Activated naive CD4-positive, alpha-beta T cell treated with anti-CD3 and anti-CD28 coated beads, Interleukin-2, amount 50 U/mL, for 24 hours (primary cell): ENCODE measurements around the gene OR4K2.
"Not testable (repeated sequence)": the region's sequence is repeated elsewhere in the genome, so short reads cannot be mapped to it uniquely, and the experiment has no call there.

Source experiments
- H3K27ac Mint-ChIP-seq: one replicate; pipeline ENCODE4 v1.8.0; 2021; ENCODE audit warnings: mild to moderate bottlenecking, mixed read lengths
- H3K27me3 Mint-ChIP-seq: one replicate; pipeline ENCODE4 v1.8.0; 2021; ENCODE audit warnings: mixed read lengths
- H3K36me3 Mint-ChIP-seq: one replicate; pipeline ENCODE4 v1.8.0; 2021; ENCODE audit warnings: mixed read lengths
- H3K4me1 Mint-ChIP-seq: one replicate; pipeline ENCODE4 v1.8.0; 2021; ENCODE audit warnings: mixed read lengths
- H3K4me3 Mint-ChIP-seq: one replicate; pipeline ENCODE4 v1.8.0; 2021; ENCODE audit warnings: mild to moderate bottlenecking, mixed read lengths
- H3K9me3 Mint-ChIP-seq: one replicate; pipeline ENCODE4 v1.8.0; 2021; ENCODE audit warnings: mixed read lengths

OR4K2 gene, protein sequence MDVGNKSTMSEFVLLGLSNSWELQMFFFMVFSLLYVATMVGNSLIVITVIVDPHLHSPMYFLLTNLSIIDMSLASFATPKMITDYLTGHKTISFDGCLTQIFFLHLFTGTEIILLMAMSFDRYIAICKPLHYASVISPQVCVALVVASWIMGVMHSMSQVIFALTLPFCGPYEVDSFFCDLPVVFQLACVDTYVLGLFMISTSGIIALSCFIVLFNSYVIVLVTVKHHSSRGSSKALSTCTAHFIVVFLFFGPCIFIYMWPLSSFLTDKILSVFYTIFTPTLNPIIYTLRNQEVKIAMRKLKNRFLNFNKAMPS

DNA sequence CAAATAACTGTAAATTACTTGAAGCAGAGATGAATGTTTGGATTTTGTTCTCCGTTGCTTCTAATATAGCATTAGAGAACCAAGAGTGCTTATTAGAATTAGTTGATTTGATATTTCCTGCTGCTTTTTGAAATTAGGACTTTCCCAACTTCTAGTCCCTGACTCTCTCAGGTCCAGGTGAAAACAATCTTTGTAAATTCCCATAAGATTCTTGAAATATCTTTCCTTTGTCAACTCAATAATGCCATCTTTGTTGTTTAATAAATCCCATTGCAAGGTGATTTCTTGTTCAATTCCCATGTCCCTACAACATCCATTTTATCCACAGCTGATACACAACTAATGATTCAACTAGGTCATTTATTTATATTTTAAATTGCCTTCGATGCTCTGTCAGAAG, at the start of gene OR4K2:
Gene OR4K2, plus strand, starts transcription at position 301 of the 400 bp plus-strand sequence. CDS start 1,126 bp downstream, outside the sequence.
- Mint-ChIP-seq H3K9me3 (no peaks in the 10 kb centered on the region), H3K36me3 (no peaks in the 10 kb centered on the region), H3K4me3 (no peak within 1 kb of the TSS), H3K27ac (no peak within 1 kb of the TSS), H3K27me3 (peaks cover 7% of the 10 kb centered on the region), H3K4me1 (no peaks in the 10 kb centered on the region)

DNA sequence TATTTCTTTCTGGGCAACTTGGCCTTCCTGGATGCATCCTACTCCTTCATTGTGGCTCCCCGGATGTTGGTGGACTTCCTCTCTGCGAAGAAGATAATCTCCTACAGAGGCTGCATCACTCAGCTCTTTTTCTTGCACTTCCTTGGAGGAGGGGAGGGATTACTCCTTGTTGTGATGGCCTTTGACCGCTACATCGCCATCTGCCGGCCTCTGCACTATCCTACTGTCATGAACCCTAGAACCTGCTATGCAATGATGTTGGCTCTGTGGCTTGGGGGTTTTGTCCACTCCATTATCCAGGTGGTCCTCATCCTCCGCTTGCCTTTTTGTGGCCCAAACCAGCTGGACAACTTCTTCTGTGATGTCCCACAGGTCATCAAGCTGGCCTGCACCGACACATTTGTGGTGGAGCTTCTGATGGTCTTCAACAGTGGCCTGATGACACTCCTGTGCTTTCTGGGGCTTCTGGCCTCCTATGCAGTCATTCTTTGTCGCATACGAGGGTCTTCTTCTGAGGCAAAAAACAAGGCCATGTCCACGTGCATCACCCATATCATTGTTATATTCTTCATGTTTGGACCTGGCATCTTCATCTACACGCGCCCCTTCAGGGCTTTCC, 47.2 kb upstream of the OR4K2 start:
- H3K4me3 Mint-ChIP-seq, H3K36me3 Mint-ChIP-seq, H3K4me1 Mint-ChIP-seq, H3K9me3 Mint-ChIP-seq, H3K27me3 Mint-ChIP-seq, H3K27ac Mint-ChIP-seq: not testable (repeated sequence)

DNA sequence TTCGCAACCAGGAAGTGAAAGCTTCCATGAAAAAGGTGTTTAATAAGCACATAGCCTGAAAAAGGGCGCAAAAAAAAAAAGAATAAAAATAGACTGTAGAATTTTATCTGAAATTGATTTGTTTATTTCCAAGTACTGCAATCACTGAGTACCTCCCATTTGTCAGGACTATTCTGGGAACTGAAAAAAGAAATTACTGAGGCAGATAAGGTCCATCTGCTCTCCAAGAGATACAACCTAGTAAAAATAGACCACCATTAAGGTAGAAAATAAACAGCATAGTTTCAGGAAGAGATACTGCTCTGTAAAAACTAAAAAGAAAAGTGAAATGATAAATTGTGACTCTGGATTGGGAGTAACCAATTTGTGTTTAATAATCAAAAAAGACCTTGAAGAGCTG, 46.6 kb upstream of the OR4K2 start:
- Mint-ChIP-seq H3K27ac (no peak overlapping the region), H3K27me3 (peaks cover 9% of the 10 kb centered on the region), H3K4me1 (no peaks in the 10 kb centered on the region), H3K36me3 (no peaks in the 10 kb centered on the region), H3K4me3 (no peak overlapping the region), H3K9me3 (peaks cover 5% of the 10 kb centered on the region)

DNA sequence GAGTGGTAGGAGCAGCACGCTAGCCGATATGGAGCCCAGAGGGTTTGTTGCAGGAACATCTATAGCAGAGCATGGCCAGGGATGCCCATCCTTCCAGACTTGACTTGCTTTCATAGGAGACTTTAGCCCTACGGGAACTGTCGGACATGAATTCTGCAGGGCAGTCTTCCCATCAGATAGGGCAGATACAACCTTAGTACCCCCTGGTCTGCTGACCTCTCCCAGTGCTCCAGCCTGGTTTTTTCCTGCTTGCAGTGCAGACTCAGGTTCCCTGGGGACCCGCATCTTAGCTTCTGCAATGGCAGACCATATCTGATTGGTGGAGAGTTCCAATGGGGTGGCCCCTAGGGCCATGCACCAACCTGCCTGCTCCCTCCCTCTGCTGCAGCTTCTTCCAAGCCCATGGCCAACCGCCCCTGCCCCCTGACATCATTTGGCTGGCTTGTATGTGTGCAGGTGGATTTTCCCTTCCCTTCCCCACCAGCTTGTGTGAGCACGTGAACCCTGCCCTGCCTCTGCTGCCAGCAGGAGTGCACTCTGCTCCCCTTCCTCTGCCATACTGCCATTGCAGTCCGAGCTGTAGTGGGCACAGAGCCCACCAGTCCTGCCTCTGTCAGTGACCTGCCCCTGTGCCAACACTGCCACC, 40.6 kb upstream of the OR4K2 start:
- H3K4me3 Mint-ChIP-seq, H3K4me1 Mint-ChIP-seq, H3K36me3 Mint-ChIP-seq, H3K9me3 Mint-ChIP-seq, H3K27ac Mint-ChIP-seq: not testable (repeated sequence)
- H3K27me3 Mint-ChIP-seq: peaks cover 13% of the 10 kb centered on the region

DNA sequence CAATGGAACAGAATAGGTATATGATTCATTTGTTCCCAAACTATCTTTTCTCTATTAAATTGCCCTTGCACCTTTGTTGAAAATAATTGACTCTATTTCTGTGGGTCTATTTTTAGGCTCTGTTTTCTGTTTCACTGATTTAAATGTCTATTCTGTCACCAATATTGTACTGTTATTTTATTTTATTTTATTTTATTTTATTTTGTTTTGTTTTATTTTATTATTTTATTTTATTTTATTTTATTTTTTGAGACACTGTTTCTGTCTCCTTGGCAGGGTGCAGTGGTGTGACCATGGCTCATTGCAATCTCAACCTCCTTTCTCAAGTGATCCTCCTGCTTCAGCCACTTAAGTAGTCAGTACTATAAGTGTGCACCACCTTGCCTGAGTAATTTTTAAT, 36.5 kb upstream of the OR4K2 start:
- Mint-ChIP-seq H3K9me3 (peaks cover 2% of the 10 kb centered on the region), H3K36me3 (peaks cover under 1% of the 10 kb centered on the region), H3K27me3 (peaks cover 2% of the 10 kb centered on the region), H3K27ac (no peak overlapping the region), H3K4me3 (no peak overlapping the region), H3K4me1 (no peaks in the 10 kb centered on the region)

DNA sequence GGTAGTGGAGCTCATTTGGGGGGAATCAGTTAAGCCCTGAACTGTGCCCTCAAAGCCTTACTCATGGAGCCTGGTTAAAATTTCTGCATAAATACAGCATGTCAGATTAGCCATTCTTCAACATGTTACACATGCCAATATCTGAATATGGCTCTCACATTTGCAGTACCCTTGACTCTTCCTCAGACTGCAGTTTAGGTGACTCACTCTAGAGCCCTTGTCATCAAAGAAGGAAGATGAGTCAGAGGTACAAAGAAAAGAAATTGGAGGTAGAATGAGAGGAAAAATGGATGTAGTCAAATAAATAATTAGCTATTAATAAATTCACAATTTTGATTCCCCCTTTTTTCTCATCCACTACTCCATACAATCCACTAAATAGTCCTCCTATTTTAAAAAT, 23.6 kb upstream of the OR4K2 start:
- no peaks in the 10 kb centered on the region for H3K9me3 Mint-ChIP-seq
- peaks cover 6% of the 10 kb centered on the region for H3K27me3 Mint-ChIP-seq
- H3K4me3 Mint-ChIP-seq: no peak overlapping the region
- no peak overlapping the region for H3K27ac Mint-ChIP-seq
- H3K4me1 Mint-ChIP-seq: no peaks in the 10 kb centered on the region
- no peaks in the 10 kb centered on the region for H3K36me3 Mint-ChIP-seq

DNA sequence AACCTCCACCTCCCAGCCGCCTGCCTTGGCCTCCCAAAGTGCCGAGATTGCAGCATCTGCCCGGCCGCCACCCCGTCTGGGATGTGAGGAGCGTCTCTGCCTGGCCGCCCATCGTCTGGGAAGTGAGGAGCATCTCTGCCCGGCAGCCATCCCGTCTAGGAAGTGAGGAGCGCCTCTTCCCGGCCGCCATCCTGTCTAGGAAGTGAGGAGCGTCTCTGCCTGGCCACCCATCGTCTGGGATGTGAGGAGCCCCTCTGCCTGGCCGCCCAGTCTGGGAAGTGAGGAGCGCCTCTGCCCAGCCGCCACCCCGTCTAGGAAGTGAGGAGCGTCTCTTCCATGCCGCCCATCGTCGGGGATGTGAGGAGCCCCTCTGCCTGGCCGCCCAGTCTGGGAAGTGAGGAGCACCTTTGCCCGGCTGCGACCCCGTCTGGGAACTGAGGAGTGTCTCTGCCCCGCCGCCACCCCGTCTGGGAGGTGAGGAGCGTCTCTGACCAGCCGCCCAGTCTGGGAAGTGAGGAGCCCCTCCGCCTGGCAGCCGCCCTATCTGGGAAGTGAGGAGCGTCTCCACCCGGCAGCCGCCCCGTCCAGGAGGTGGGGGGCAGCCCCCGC, 8.8 kb upstream of the OR4K2 start:
- H3K4me1 Mint-ChIP-seq, H3K27me3 Mint-ChIP-seq, H3K9me3 Mint-ChIP-seq, H3K4me3 Mint-ChIP-seq, H3K36me3 Mint-ChIP-seq, H3K27ac Mint-ChIP-seq: not testable (repeated sequence)

DNA sequence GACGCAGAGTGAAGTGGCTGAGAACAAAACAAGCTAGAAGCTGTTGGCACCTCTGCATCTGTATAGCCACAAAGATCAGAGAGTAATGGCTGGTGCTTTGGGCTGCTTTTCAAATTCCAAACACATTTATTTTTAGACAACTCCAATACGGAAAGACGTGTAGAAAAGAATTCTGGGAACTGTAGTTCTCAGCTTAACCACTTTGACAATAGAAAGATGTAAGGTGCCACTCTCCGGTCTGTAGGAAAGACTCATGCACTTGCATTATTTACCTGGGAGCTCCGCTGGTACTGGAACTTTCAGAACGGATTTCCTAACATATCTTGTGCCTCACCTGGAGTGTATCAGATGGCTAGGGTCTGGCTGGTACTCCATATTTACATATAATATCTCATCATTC, 1.8 kb upstream of the OR4K2 start:
- no peak overlapping the region for H3K27ac Mint-ChIP-seq
- no peaks in the 10 kb centered on the region for H3K9me3 Mint-ChIP-seq
- peaks cover 7% of the 10 kb centered on the region for H3K27me3 Mint-ChIP-seq
- no peaks in the 10 kb centered on the region for H3K36me3 Mint-ChIP-seq
- no peaks in the 10 kb centered on the region for H3K4me1 Mint-ChIP-seq
- H3K4me3 Mint-ChIP-seq: no peak overlapping the region

DNA sequence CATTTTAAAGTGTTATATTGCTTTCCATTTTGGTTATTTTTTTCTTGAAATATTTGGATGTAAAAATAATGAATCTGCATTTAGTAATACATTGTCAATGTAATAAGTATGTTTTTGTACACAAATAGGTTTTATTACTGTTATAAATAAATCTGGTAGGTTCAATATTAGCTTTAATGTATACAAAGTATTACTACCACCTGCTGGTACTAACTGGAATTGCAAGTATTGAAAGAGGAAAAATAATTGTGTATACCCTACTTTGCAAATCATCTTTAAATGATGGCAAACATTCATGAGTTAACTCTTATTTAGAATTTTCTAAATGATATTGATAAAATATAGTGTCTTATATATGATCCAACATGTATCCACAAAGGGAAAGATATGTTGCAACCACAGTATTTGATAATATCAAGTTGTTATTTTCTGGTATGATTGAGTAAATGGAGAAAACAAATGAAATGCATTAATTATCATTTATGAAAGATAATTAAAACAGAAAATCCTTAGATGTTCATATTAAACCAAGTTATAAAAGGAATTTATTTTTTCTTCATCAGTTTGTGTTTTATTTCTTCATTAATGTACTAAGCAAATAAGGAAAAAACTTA, 3.2 kb downstream of the OR4K2 start:
- Mint-ChIP-seq H3K27ac (no peak overlapping the region), H3K9me3 (no peaks in the 10 kb centered on the region), H3K4me1 (no peaks in the 10 kb centered on the region), H3K27me3 (peaks cover 1% of the 10 kb centered on the region), H3K36me3 (no peaks in the 10 kb centered on the region), H3K4me3 (no peak overlapping the region)

DNA sequence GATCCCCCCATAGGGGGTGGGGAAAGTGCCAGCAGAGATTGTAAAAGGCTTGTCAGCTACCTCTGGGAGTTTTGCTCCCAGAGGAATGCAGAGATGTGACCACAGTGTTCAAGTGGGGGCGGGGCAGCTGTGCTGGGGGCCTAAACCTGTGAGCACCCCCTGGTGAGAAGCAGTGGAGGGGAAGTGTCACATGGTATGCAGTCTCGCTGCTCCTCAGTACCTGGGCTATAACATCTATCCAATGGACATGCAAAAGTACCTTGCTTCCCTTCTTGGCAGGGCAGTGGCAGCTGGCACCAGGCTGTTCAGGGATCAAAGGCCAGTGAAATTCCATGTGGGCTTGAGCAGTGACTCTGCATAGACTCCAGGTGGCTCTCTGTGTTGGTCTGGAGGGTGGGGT, 20.3 kb downstream of the OR4K2 start:
- no peak overlapping the region for H3K27ac Mint-ChIP-seq
- peaks cover 2% of the 10 kb centered on the region for H3K27me3 Mint-ChIP-seq
- peaks cover 2% of the 10 kb centered on the region for H3K36me3 Mint-ChIP-seq
- H3K4me3 Mint-ChIP-seq: no peak overlapping the region
- H3K4me1 Mint-ChIP-seq: no peaks in the 10 kb centered on the region
- peaks cover 5% of the 10 kb centered on the region for H3K9me3 Mint-ChIP-seq

DNA sequence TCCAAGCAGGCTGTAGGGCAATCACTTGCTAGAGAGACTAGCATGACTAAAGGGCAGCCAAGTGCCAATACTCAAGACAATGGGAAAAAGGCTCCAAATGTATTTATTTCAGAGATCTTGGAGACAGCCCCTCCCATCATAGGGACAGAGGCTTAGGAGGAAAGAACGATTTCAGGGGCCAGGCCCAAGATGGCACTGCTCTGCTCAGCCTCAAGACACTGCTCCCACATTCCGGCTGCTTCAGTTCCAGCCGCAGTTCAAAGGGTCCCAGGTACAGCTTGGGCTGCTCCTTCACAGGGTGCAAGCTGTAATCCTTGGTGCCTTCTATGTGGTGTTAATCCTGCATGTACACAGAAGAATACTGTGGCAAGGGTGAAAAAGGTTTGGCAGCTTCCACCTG, 26.1 kb downstream of the OR4K2 start:
- no peak overlapping the region for H3K27ac Mint-ChIP-seq
- no peak overlapping the region for H3K4me3 Mint-ChIP-seq
- no peaks in the 10 kb centered on the region for H3K27me3 Mint-ChIP-seq
- no peaks in the 10 kb centered on the region for H3K36me3 Mint-ChIP-seq
- H3K4me1 Mint-ChIP-seq: no peaks in the 10 kb centered on the region
- peaks cover 5% of the 10 kb centered on the region for H3K9me3 Mint-ChIP-seq

DNA sequence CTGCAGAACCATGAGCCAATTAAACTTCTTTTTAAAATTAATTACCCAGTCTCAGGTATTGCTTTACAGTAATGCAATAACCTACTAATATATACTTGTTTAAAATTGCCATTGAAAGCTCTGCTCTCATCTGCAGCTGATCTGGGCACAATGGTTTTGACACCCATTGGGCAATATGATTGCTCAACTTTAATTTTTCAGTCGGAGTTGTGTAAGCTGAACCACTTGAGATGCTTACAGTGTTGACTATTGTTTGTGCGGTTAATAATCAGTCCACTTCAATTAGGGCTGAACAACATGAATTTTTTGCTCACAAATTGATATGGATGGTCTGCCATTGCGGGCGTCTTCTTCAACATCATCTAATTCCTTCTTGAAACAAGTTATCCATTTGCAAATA, 27.5 kb downstream of the OR4K2 start:
- Mint-ChIP-seq H3K27ac (no peak overlapping the region), H3K36me3 (no peaks in the 10 kb centered on the region), H3K9me3 (no peaks in the 10 kb centered on the region), H3K4me3 (no peak overlapping the region), H3K27me3 (no peaks in the 10 kb centered on the region), H3K4me1 (no peaks in the 10 kb centered on the region)

DNA sequence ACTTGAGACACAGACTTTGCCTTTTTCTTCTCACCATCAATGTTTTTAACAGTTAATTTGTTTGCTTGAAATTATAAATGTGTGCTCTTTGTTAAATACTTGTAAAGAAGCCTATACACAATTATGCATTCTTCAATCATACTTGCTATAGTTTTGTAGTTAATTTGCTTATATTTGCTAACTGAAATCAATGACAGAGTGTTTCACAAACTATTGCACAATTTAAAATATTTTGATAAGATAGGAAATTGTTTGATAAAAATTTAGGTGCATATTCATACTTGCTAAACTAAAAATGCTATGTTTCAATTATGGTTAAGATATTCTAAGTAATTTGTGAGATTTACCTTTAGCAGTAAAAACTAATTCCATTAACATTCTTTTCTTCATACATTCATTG, 31.7 kb downstream of the OR4K2 start:
- Mint-ChIP-seq H3K27me3 (no peaks in the 10 kb centered on the region), H3K4me1 (no peaks in the 10 kb centered on the region), H3K9me3 (no peaks in the 10 kb centered on the region), H3K36me3 (no peaks in the 10 kb centered on the region), H3K27ac (no peak overlapping the region), H3K4me3 (no peak overlapping the region)

DNA sequence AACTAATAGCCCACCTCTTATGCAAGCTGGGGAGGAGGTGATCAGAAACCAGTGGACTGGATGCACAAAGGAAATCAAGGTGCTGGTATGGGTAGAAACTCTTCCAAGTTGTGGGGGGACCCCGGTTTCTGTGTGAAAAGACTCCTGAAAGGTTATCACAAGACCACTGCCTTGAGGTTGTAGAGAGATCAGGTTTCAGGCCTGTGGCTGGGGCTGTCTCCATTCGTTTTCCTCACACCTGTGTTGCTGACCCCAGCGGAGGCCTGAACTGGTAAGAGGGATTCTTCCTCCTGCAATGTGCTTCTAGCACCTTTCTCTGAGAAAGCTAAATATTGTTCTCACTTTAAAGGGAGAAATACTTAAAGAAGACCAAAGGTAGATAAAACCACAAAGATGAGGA, 36.2 kb downstream of the OR4K2 start:
- no peaks in the 10 kb centered on the region for H3K4me1 Mint-ChIP-seq
- H3K27ac Mint-ChIP-seq: no peak overlapping the region
- no peaks in the 10 kb centered on the region for H3K9me3 Mint-ChIP-seq
- H3K27me3 Mint-ChIP-seq: no peaks in the 10 kb centered on the region
- no peaks in the 10 kb centered on the region for H3K36me3 Mint-ChIP-seq
- H3K4me3 Mint-ChIP-seq: no peak overlapping the region

DNA sequence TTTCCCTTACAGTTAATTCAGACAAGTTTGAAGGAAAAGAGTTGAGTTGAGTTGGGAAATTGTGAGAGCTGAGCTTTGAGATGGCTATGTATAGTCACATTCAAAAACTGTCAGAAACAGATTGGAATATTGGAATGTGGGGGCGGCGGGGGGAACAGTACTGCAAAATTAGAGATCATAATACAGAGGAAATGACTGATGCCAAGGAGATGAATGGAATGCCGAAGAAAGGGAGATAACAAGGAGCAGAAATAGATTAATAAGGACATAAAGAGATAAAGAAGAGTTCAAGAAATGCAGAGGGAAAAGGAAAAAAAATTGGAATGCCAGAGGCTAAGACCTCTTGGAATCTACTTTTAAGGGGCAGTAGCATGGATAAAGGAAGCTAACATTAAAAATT, 42.3 kb downstream of the OR4K2 start:
- Mint-ChIP-seq H3K27me3 (no peaks in the 10 kb centered on the region), H3K4me1 (no peaks in the 10 kb centered on the region), H3K4me3 (no peak overlapping the region), H3K27ac (no peak overlapping the region), H3K36me3 (no peaks in the 10 kb centered on the region), H3K9me3 (no peaks in the 10 kb centered on the region)
